ENCODE results near the gene CACTIN. TPM values are rescaled to one million over a fixed set of nuclear protein-coding genes. Genes with fewer than 3 reads are reported as not detected.

Gene CACTIN
- total RNA-seq, 2 experiments from 2014 or later: 25.2 to 27.2 TPM

GRCh38 chr19:3660493-3661219 is 34.1 kb upstream of the CACTIN start:
- Mint-ChIP-seq H3K27me3 (no peaks in the 10 kb centered on the region), H3K9me3 (no peaks in the 10 kb centered on the region), H3K4me3 (no peak overlapping the region), H3K4me1 (ENCODE audit: low read depth) (no peaks in the 10 kb centered on the region), H3K36me3 (peaks cover 18% of the 10 kb centered on the region), H3K27ac (no peak overlapping the region)
- no peak for DNase-seq
- CTCF ChIA-PET: interaction anchor here (1.8 to 2.1 kb wide), 2 partner anchors 30 to 39 kb away, joined by 6 to 14 read pairs; partner anchors contain the start of gene PIP5K1C
- POLR2A ChIA-PET: no interaction called here
- intact Hi-C loops (cut with micrococcal nuclease): no loop called here

DNA sequence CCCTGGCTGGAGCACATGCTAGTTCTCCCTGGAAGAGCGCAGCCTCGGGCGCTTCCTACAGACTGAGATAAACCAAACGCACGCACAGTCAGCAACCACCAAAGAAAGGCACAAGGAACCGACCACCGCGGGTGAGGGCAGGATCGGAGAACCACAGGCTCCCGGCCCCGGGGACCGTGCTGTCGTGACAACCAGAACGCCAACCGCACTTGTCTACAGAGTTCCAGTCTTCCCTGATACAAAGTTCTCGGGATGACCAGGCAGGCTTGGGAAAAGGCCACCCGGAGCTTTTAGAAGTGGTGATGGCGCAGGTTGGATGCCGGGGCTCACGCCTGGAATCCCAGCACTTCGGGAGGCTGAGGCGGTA is 33.1 kb upstream of the CACTIN start:
- Mint-ChIP-seq H3K4me3 (no peak overlapping the region), H3K36me3 (peaks cover 18% of the 10 kb centered on the region), H3K27ac (no peak overlapping the region), H3K9me3 (no peaks in the 10 kb centered on the region), H3K27me3 (no peaks in the 10 kb centered on the region), H3K4me1 (ENCODE audit: low read depth) (no peaks in the 10 kb centered on the region)
- intact Hi-C loops (cut with micrococcal nuclease): no loop called here
- ChIA-PET CTCF (interaction anchor here (1.8 kb wide), 1 partner anchor 31 kb away, joined by 6 read pairs; no protein-coding TSS in a partner anchor), POLR2A (no interaction called here)
- no peak for DNase-seq

- H3K4me1 Mint-ChIP-seq (ENCODE audit: low read depth): no peaks in the 10 kb centered on the region
- H3K4me3 Mint-ChIP-seq: no peak overlapping the region
- no peak for DNase-seq
- H3K27ac Mint-ChIP-seq: no peak overlapping the region
- POLR2A ChIA-PET: no interaction called here
- intact Hi-C loops (cut with micrococcal nuclease): no loop called here
- H3K27me3 Mint-ChIP-seq: no peaks in the 10 kb centered on the region
- CTCF ChIA-PET: no interaction called here
- H3K36me3 Mint-ChIP-seq: peaks cover 18% of the 10 kb centered on the region
- H3K9me3 Mint-ChIP-seq: no peaks in the 10 kb centered on the region
Observed at GRCh38 chr19:3658870-3659745, 32.5 kb upstream of the CACTIN start.

- Mint-ChIP-seq H3K36me3 (peaks cover 15% of the 10 kb centered on the region), H3K9me3 (no peaks in the 10 kb centered on the region), H3K27ac (no peak overlapping the region), H3K4me1 (ENCODE audit: low read depth) (no peaks in the 10 kb centered on the region), H3K27me3 (no peaks in the 10 kb centered on the region), H3K4me3 (no peak overlapping the region)
- ChIA-PET CTCF (no interaction called here), POLR2A (no interaction called here)
- intact Hi-C loops (cut with micrococcal nuclease): no loop called here
- DNase-seq: no peak
Observed at GRCh38 chr19:3658004-3658869, 31.6 kb upstream of the CACTIN start.

GRCh38 chr19:3657395-3657769 is 30.8 kb upstream of the CACTIN start:
- intact Hi-C loops (cut with micrococcal nuclease): no loop called here
- ChIA-PET POLR2A (no interaction called here), CTCF (no interaction called here)
- H3K36me3 Mint-ChIP-seq: peaks cover 15% of the 10 kb centered on the region
- no peak overlapping the region for H3K27ac Mint-ChIP-seq
- H3K4me1 Mint-ChIP-seq (ENCODE audit: low read depth): no peaks in the 10 kb centered on the region
- H3K27me3 Mint-ChIP-seq: no peaks in the 10 kb centered on the region
- DNase-seq: no peak
- no peak overlapping the region for H3K4me3 Mint-ChIP-seq
- no peaks in the 10 kb centered on the region for H3K9me3 Mint-ChIP-seq

GRCh38 chr19:3656747-3657394 is 30.3 kb upstream of the CACTIN start:
- Mint-ChIP-seq H3K9me3 (no peaks in the 10 kb centered on the region), H3K4me1 (ENCODE audit: low read depth) (no peaks in the 10 kb centered on the region), H3K4me3 (no peak overlapping the region), H3K27me3 (no peaks in the 10 kb centered on the region), H3K27ac (no peak overlapping the region), H3K36me3 (peaks cover 15% of the 10 kb centered on the region)
- intact Hi-C loops (cut with micrococcal nuclease): no loop called here
- CTCF ChIA-PET: no interaction called here
- POLR2A ChIA-PET: interaction anchor here (0.5 kb wide), 1 partner anchor 137 kb away, joined by 3 read pairs; no protein-coding TSS in a partner anchor
- DNase-seq: no peak

- POLR2A ChIA-PET: no interaction called here
- no peaks in the 10 kb centered on the region for H3K9me3 Mint-ChIP-seq
- CTCF ChIA-PET: interaction anchor here (1.0 kb wide), 1 partner anchor 9 kb away, joined by 3 read pairs; no protein-coding TSS in a partner anchor
Observed at GRCh38 chr19:3656073-3656746, 29.6 kb upstream of the CACTIN start.

GRCh38 chr19:3655402-3656072 is 28.9 kb upstream of the CACTIN start:
- Mint-ChIP-seq H3K4me3 (no peak overlapping the region), H3K36me3 (peaks cover 11% of the 10 kb centered on the region), H3K27me3 (no peaks in the 10 kb centered on the region), H3K27ac (no peak overlapping the region), H3K4me1 (ENCODE audit: low read depth) (no peaks in the 10 kb centered on the region), H3K9me3 (no peaks in the 10 kb centered on the region)
- intact Hi-C loops (cut with micrococcal nuclease): no loop called here
- CTCF ChIA-PET: interaction anchor here (1.0 to 1.5 kb wide), 2 partner anchors 10 to 11 kb away, joined by 3 to 6 read pairs; no protein-coding TSS in a partner anchor
- POLR2A ChIA-PET: no interaction called here
- DNase-seq: no peak

More at GRCh38 chr19:3656073-3656746, 29.6 kb upstream of the CACTIN start:
- intact Hi-C loops (cut with micrococcal nuclease): no loop called here
- DNase-seq: no peak
- H3K4me1 Mint-ChIP-seq (ENCODE audit: low read depth): no peaks in the 10 kb centered on the region
- H3K4me3 Mint-ChIP-seq: no peak overlapping the region
- no peaks in the 10 kb centered on the region for H3K27me3 Mint-ChIP-seq
- H3K27ac Mint-ChIP-seq: no peak overlapping the region
- H3K36me3 Mint-ChIP-seq: peaks cover 11% of the 10 kb centered on the region

DNA sequence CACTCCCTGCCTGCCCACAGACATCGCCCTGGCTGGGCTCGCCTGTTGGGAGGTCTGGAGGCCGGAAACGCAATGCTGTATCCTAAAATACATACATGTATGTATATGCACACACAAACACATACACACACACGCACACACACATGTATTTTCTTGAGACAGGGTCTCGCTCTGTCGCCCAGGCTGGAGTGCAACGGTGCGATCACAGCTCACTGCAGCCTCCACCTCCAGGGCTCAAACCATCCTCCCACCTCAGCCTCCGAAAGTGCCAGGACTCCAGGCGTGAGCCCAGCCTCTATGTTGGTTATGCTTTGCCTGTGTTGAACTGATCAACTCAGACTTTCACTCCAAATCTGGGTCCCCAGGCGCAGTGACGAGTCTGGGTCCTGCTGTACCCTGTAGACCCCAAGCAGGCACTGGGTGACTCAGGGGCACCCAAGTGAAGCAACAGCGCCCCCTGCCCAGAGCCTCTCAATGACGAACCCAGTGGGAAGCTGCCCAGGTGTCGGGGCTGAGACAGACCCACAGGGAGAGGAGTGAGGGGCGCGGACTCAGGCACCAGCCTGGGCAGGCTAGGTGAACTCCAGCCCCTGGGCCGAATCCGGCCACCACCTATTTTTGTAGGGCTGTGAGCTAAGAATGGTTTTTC is 27.4 kb upstream of the CACTIN start:
- peak; percentile 26 for DNase-seq
- Mint-ChIP-seq H3K9me3 (no peaks in the 10 kb centered on the region), H3K36me3 (peaks cover 11% of the 10 kb centered on the region), H3K27ac (no peak overlapping the region), H3K4me3 (no peak overlapping the region), H3K4me1 (ENCODE audit: low read depth) (no peaks in the 10 kb centered on the region), H3K27me3 (no peaks in the 10 kb centered on the region)
- intact Hi-C loops (cut with micrococcal nuclease): no loop called here
- ChIA-PET CTCF (interaction anchor here (0.7 to 1.5 kb wide), 2 partner anchors 12 to 29 kb away, joined by 3 to 6 read pairs; no protein-coding TSS in a partner anchor), POLR2A (no interaction called here)

DNA sequence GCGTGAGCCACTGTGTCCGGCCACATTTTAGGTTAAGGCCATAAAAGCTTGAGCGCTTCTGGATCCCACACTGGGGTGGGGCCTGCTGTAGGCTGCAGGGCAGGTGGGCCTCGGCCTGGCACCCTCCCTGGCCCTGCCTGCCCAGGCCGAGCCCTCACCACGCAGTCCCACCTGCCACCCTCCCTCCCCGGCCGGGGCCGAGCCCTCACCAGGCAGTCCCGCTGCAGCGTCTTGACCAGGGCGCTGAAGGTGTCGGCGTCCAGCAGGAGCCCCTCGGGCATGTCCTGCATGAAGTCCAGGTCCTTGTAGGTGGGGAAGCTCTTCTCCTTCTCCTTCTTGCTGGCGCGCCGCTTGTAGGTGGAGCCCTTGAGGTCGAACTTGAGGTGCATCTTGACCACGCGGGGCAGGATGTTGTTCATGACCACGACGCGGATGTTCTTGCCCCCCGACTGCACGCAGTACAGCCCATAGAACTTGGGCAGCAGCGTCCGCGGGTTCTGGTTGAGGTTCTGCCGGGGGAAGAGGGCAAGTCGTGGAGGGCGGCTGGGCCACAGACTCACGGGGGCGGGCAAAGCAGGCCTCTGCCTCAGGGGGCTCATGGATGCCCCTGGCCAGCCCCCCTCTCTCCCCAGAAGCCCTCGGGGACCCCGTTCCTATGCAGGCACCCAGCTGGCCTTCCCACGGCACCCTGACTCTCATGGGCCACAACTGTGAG is 26.6 kb upstream of the CACTIN start:
- Mint-ChIP-seq H3K36me3 (peaks cover 11% of the 10 kb centered on the region), H3K4me1 (ENCODE audit: low read depth) (no peaks in the 10 kb centered on the region), H3K4me3 (no peak overlapping the region), H3K27me3 (no peaks in the 10 kb centered on the region), H3K9me3 (no peaks in the 10 kb centered on the region), H3K27ac (no peak overlapping the region)
- intact Hi-C loops (cut with micrococcal nuclease): no loop called here
- POLR2A ChIA-PET: no interaction called here
- DNase-seq: no peak
- CTCF ChIA-PET: interaction anchor here (0.7 kb wide), 1 partner anchor 30 kb away, joined by 3 read pairs; no protein-coding TSS in a partner anchor

Data from activated CD4-positive, alpha-beta memory T cell treated with anti-CD3 and anti-CD28 coated beads for 36 hours (primary cell).